ENCODE results near the gene UTF1.

The UTF1 gene

GRCh38 chr10:133254421-133255120 lies 24.6 kb downstream of the UTF1 start:
- no peak overlapping the region for H3K4me3 ChIP-seq (ENCODE audit: low read depth, low read length)
- TF ChIP-seq CTCF (IDR thresholded peaks at IDR 0.05; ENCODE audit: borderline replicate concordance, insufficient read depth, low read depth, low read length), result no peak

- no peak overlapping the region for H3K4me3 ChIP-seq (ENCODE audit: low read depth, low read length)
- no peak for TF ChIP-seq CTCF (IDR thresholded peaks at IDR 0.05; ENCODE audit: borderline replicate concordance, insufficient read depth, low read depth, low read length)
These were observed 25.3 kb downstream of the UTF1 start for GRCh38 chr10:133255323-133255722.

- 0 out of 2 replicates have a peak, but pooled peaks have one; percentile 28 for TF ChIP-seq CTCF (IDR thresholded peaks at IDR 0.05; ENCODE audit: borderline replicate concordance, insufficient read depth, low read depth, low read length)
- H3K4me3 ChIP-seq (ENCODE audit: low read depth, low read length), result no peak overlapping the region
These were observed 27.6 kb downstream of the UTF1 start for GRCh38 chr10:133257489-133258065.

GRCh38 chr10:133258066-133258817 lies 28.2 kb downstream of the UTF1 start:
- no peak overlapping the region for H3K4me3 ChIP-seq (ENCODE audit: low read depth, low read length)
- TF ChIP-seq CTCF (IDR thresholded peaks at IDR 0.05; ENCODE audit: borderline replicate concordance, insufficient read depth, low read depth, low read length), result no peak

- no peak overlapping the region for H3K4me3 ChIP-seq (ENCODE audit: low read depth, low read length)
- TF ChIP-seq CTCF (IDR thresholded peaks at IDR 0.05; ENCODE audit: borderline replicate concordance, insufficient read depth, low read depth, low read length), result no peak
These were observed 29.0 kb downstream of the UTF1 start for GRCh38 chr10:133258818-133259601.

- no peak overlapping the region for H3K4me3 ChIP-seq (ENCODE audit: low read depth, low read length)
- TF ChIP-seq CTCF (IDR thresholded peaks at IDR 0.05; ENCODE audit: borderline replicate concordance, insufficient read depth, low read depth, low read length), result no peak
These were observed 29.6 kb downstream of the UTF1 start for GRCh38 chr10:133259602-133259989.

All from GM12875 (cell line).